ENCODE data around the gene UGGT2.

Gene UGGT2

GRCh38 chr13:96041326-96042110 lies 11.7 kb downstream of the UGGT2 start:
- no peaks in the 10 kb centered on the region for H3K27me3 ChIP-seq (ENCODE audit: insufficient read depth, low read depth)
- H4K20me1 ChIP-seq (ENCODE audit: insufficient read depth), result no peaks in the 10 kb centered on the region
- H3K79me2 ChIP-seq (ENCODE audit: insufficient read depth, low read depth), result peaks cover 26% of the 10 kb centered on the region; the same call in 1 of the 2 replicates
- H2AFZ ChIP-seq (ENCODE audit: low read depth), result no peak overlapping the region
- peaks cover 11% of the 10 kb centered on the region for H3K4me1 ChIP-seq (ENCODE audit: low read depth, poor library complexity, severe bottlenecking)
- no peak overlapping the region for H3K4me2 ChIP-seq
- no peaks in the 10 kb centered on the region for H3K36me3 ChIP-seq (ENCODE audit: insufficient read depth)
- TF ChIP-seq CTCF (conservative IDR thresholded peaks at IDR 0.05; ENCODE audit: low read depth, low read length), result no peak
- no peak overlapping the region for H3K4me3 ChIP-seq (IDR thresholded peaks at IDR 0.05; ENCODE audit: insufficient read depth, low read depth, low read length)
- H3K27ac ChIP-seq, result no peak overlapping the region
- H3K9ac ChIP-seq, result no peak overlapping the region

- H3K4me1 ChIP-seq (ENCODE audit: low read depth, poor library complexity, severe bottlenecking), result no peaks in the 10 kb centered on the region
- H3K27me3 ChIP-seq (ENCODE audit: insufficient read depth, low read depth), result no peaks in the 10 kb centered on the region
- H3K79me2 ChIP-seq (ENCODE audit: insufficient read depth, low read depth), result peaks cover 12% of the 10 kb centered on the region; the same call in 1 of the 2 replicates
- no peak overlapping the region for H3K4me2 ChIP-seq
- no peak overlapping the region for H2AFZ ChIP-seq (ENCODE audit: low read depth)
- TF ChIP-seq CTCF (conservative IDR thresholded peaks at IDR 0.05; ENCODE audit: low read depth, low read length), result no peak
- H3K36me3 ChIP-seq (ENCODE audit: insufficient read depth), result no peaks in the 10 kb centered on the region
- H3K27ac ChIP-seq, result no peak overlapping the region
- no peak overlapping the region for H3K9ac ChIP-seq
- no peaks in the 10 kb centered on the region for H4K20me1 ChIP-seq (ENCODE audit: insufficient read depth)
- no peak overlapping the region for H3K4me3 ChIP-seq (IDR thresholded peaks at IDR 0.05; ENCODE audit: insufficient read depth, low read depth, low read length)
Observed at GRCh38 chr13:96036515-96036914, 16.7 kb downstream of the UGGT2 start.

GRCh38 chr13:96034662-96035061 lies 18.5 kb downstream of the UGGT2 start:
- H3K27me3 ChIP-seq (ENCODE audit: insufficient read depth, low read depth), result no peaks in the 10 kb centered on the region

GRCh38 chr13:96033220-96034015 lies 19.8 kb downstream of the UGGT2 start:
- Histone ChIP-seq H3K79me2 (ENCODE audit: insufficient read depth, low read depth) (peaks cover 12% of the 10 kb centered on the region; the same call in 1 of the 2 replicates), H2AFZ (ENCODE audit: low read depth) (no peak overlapping the region), H3K27me3 (ENCODE audit: insufficient read depth, low read depth) (no peaks in the 10 kb centered on the region), H3K9ac (no peak overlapping the region), H3K4me1 (ENCODE audit: low read depth, poor library complexity, severe bottlenecking) (no peaks in the 10 kb centered on the region), H4K20me1 (ENCODE audit: insufficient read depth) (no peaks in the 10 kb centered on the region), H3K4me3 (IDR thresholded peaks at IDR 0.05; ENCODE audit: insufficient read depth, low read depth, low read length) (no peak overlapping the region), H3K4me2 (no peak overlapping the region), H3K36me3 (ENCODE audit: insufficient read depth) (no peaks in the 10 kb centered on the region), H3K27ac (no peak overlapping the region)
- no peak for TF ChIP-seq CTCF (conservative IDR thresholded peaks at IDR 0.05; ENCODE audit: low read depth, low read length)

More at GRCh38 chr13:96034662-96035061, 18.5 kb downstream of the UGGT2 start:
- Histone ChIP-seq H2AFZ (ENCODE audit: low read depth) (no peak overlapping the region), H3K4me3 (IDR thresholded peaks at IDR 0.05; ENCODE audit: insufficient read depth, low read depth, low read length) (no peak overlapping the region), H3K36me3 (ENCODE audit: insufficient read depth) (no peaks in the 10 kb centered on the region), H3K9ac (no peak overlapping the region), H3K4me2 (no peak overlapping the region), H3K4me1 (ENCODE audit: low read depth, poor library complexity, severe bottlenecking) (no peaks in the 10 kb centered on the region), H3K27ac (no peak overlapping the region), H3K79me2 (ENCODE audit: insufficient read depth, low read depth) (peaks cover 12% of the 10 kb centered on the region; the same call in 1 of the 2 replicates), H4K20me1 (ENCODE audit: insufficient read depth) (no peaks in the 10 kb centered on the region)
- no peak for TF ChIP-seq CTCF (conservative IDR thresholded peaks at IDR 0.05; ENCODE audit: low read depth, low read length)
